ENCODE data around the gene G3BP2.

DNA sequence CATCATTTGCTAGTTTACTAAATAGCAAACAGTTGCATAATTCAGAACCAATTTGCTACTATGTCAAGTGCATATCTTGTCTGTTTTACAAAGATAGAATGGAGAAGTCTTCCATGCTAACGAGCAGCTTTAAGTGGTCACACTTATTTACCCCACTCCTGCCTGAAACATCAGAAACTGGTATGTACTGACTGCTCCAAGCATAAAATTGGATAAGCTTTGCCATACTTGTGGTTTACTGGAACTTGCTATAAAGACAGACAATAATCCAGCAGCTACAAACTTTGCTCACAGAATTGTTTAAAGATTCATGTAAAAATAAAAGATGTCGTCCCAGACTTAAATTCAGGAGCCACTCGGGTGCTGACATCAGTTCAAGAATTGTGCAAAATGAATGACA, 29.6 kb downstream of the G3BP2 start:
- TF ChIP-seq POLR2AphosphoS5 (IDR thresholded peaks at IDR 0.05; ENCODE audit: borderline replicate concordance, low read depth, low read length) = peak; percentile 13; the same call in 1 of the 2 replicates
- no peak for TF ChIP-seq EZH2 (IDR thresholded peaks at IDR 0.05)
- no peak for TF ChIP-seq FOXP2 (optimal IDR thresholded peaks at IDR 0.05; ENCODE audit: control extremely low read depth, extremely low read length, insufficient read depth)

Measured in SK-N-MC (cell line).